ENCODE results near the gene GRIK4.

Gene GRIK4

GRCh38 chr11:120571476-120571875 is 59.9 kb downstream of the GRIK4 start:
- no peak for DNase-seq (ENCODE audit: low read depth in 1 of 2, low spot score in 1 of 2)
- Histone ChIP-seq H3K27me3 (ENCODE audit: insufficient read depth, poor library complexity, severe bottlenecking) (peaks cover 2% of the 10 kb centered on the region), H3K4me3 (replicated peaks; ENCODE audit: insufficient read depth, low read length) (no peak overlapping the region), H3K27ac (replicated peaks) (no peak overlapping the region)
- TF ChIP-seq POLR2AphosphoS5 (IDR thresholded peaks at IDR 0.05; ENCODE audit: low read depth) (no peak), GABPA (IDR thresholded peaks at IDR 0.05; ENCODE audit: low read depth) (no peak), SPI1 (IDR thresholded peaks at IDR 0.05; ENCODE audit: borderline replicate concordance, low read depth) (no peak), REST (IDR thresholded peaks at IDR 0.05; ENCODE audit: insufficient replicate concordance, low read depth) (no peak), CTCF (IDR thresholded peaks at IDR 0.05; ENCODE audit: insufficient read depth, low read length) (no peak)

- peaks cover 2% of the 10 kb centered on the region for H3K27me3 ChIP-seq (ENCODE audit: insufficient read depth, poor library complexity, severe bottlenecking)
- TF ChIP-seq CTCF (IDR thresholded peaks at IDR 0.05; ENCODE audit: insufficient read depth, low read length): no peak
- DNase-seq (ENCODE audit: low read depth in 1 of 2, low spot score in 1 of 2): no peak
Observed at GRCh38 chr11:120573756-120574354, 62.3 kb downstream of the GRIK4 start.

GRCh38 chr11:120574876-120575275 is 63.3 kb downstream of the GRIK4 start:
- Histone ChIP-seq H3K27ac (replicated peaks) (no peak overlapping the region), H3K4me3 (replicated peaks; ENCODE audit: insufficient read depth, low read length) (no peak overlapping the region), H3K27me3 (ENCODE audit: insufficient read depth, poor library complexity, severe bottlenecking) (no peaks in the 10 kb centered on the region)
- no peak for DNase-seq (ENCODE audit: low read depth in 1 of 2, low spot score in 1 of 2)
- no peak for TF ChIP-seq POLR2AphosphoS5 (IDR thresholded peaks at IDR 0.05; ENCODE audit: low read depth)
- TF ChIP-seq SPI1 (IDR thresholded peaks at IDR 0.05; ENCODE audit: borderline replicate concordance, low read depth): no peak
- no peak for TF ChIP-seq GABPA (IDR thresholded peaks at IDR 0.05; ENCODE audit: low read depth)
- TF ChIP-seq CTCF (IDR thresholded peaks at IDR 0.05; ENCODE audit: insufficient read depth, low read length): no peak
- no peak for TF ChIP-seq REST (IDR thresholded peaks at IDR 0.05; ENCODE audit: insufficient replicate concordance, low read depth)

More at GRCh38 chr11:120573756-120574354, 62.3 kb downstream of the GRIK4 start:
- no peak overlapping the region for H3K4me3 ChIP-seq (replicated peaks; ENCODE audit: insufficient read depth, low read length)
- H3K27ac ChIP-seq (replicated peaks): no peak overlapping the region

GRCh38 chr11:120575461-120575860 is 63.9 kb downstream of the GRIK4 start:
- Histone ChIP-seq H3K4me3 (replicated peaks; ENCODE audit: insufficient read depth, low read length) (no peak overlapping the region), H3K27ac (replicated peaks) (no peak overlapping the region), H3K27me3 (ENCODE audit: insufficient read depth, poor library complexity, severe bottlenecking) (no peaks in the 10 kb centered on the region)
- TF ChIP-seq CTCF (IDR thresholded peaks at IDR 0.05; ENCODE audit: insufficient read depth, low read length) (no peak), GABPA (IDR thresholded peaks at IDR 0.05; ENCODE audit: low read depth) (no peak), POLR2AphosphoS5 (IDR thresholded peaks at IDR 0.05; ENCODE audit: low read depth) (no peak), SPI1 (IDR thresholded peaks at IDR 0.05; ENCODE audit: borderline replicate concordance, low read depth) (no peak), REST (IDR thresholded peaks at IDR 0.05; ENCODE audit: insufficient replicate concordance, low read depth) (no peak)
- no peak for DNase-seq (ENCODE audit: low read depth in 1 of 2, low spot score in 1 of 2)
